ENCODE data around the gene LRRC4C. TPM values are rescaled to one million over a fixed set of nuclear protein-coding genes. Genes with fewer than 3 reads are reported as not detected.

Gene LRRC4C
- total RNA-seq, 1 donor from 2014 or later = 1.3 TPM

GRCh38 chr11:40713083-40713482 lies 746.4 kb downstream of the LRRC4C start:
- Mint-ChIP-seq H3K4me3 (ENCODE audit: low read depth) (no peak overlapping the region), H3K27me3 (no peaks in the 10 kb centered on the region), H3K36me3 (ENCODE audit: insufficient read depth) (no peaks in the 10 kb centered on the region), H3K9me3 (ENCODE audit: low read depth) (no peaks in the 10 kb centered on the region), H3K27ac (no peak overlapping the region), H3K4me1 (ENCODE audit: low read depth) (no peaks in the 10 kb centered on the region)
- DNase-seq (ENCODE audit: low spot score, unreplicated experiment) = no peak
- no peak for TF ChIP-seq CTCF (IDR thresholded peaks at IDR 0.05; ENCODE audit: unreplicated experiment)

- no peak for TF ChIP-seq CTCF (IDR thresholded peaks at IDR 0.05; ENCODE audit: unreplicated experiment)
- H3K27ac Mint-ChIP-seq = no peak overlapping the region
- H3K36me3 Mint-ChIP-seq (ENCODE audit: insufficient read depth) = no peaks in the 10 kb centered on the region
- DNase-seq (ENCODE audit: low spot score, unreplicated experiment) = no peak
- H3K4me3 Mint-ChIP-seq (ENCODE audit: low read depth) = no peak overlapping the region
- H3K4me1 Mint-ChIP-seq (ENCODE audit: low read depth) = peaks cover 3% of the 10 kb centered on the region
- peaks cover 7% of the 10 kb centered on the region for H3K9me3 Mint-ChIP-seq (ENCODE audit: low read depth)
- no peaks in the 10 kb centered on the region for H3K27me3 Mint-ChIP-seq
Measured at GRCh38 chr11:40701027-40701426, 758.4 kb downstream of the LRRC4C start.

GRCh38 chr11:40689823-40690222 lies 769.6 kb downstream of the LRRC4C start:
- no peak for DNase-seq (ENCODE audit: low spot score, unreplicated experiment)
- H3K9me3 Mint-ChIP-seq (ENCODE audit: low read depth) = no peaks in the 10 kb centered on the region
- H3K27me3 Mint-ChIP-seq = no peaks in the 10 kb centered on the region
- no peak overlapping the region for H3K4me3 Mint-ChIP-seq (ENCODE audit: low read depth)
- no peak overlapping the region for H3K27ac Mint-ChIP-seq
- TF ChIP-seq CTCF (IDR thresholded peaks at IDR 0.05; ENCODE audit: unreplicated experiment) = no peak
- H3K36me3 Mint-ChIP-seq (ENCODE audit: insufficient read depth) = no peaks in the 10 kb centered on the region
- H3K4me1 Mint-ChIP-seq (ENCODE audit: low read depth) = peaks cover 9% of the 10 kb centered on the region

GRCh38 chr11:40688369-40688768 lies 771.1 kb downstream of the LRRC4C start:
- DNase-seq (ENCODE audit: low spot score, unreplicated experiment) = no peak
- H3K4me1 Mint-ChIP-seq (ENCODE audit: low read depth) = peaks cover 9% of the 10 kb centered on the region
- no peak for TF ChIP-seq CTCF (IDR thresholded peaks at IDR 0.05; ENCODE audit: unreplicated experiment)
- no peak overlapping the region for H3K27ac Mint-ChIP-seq
- no peaks in the 10 kb centered on the region for H3K27me3 Mint-ChIP-seq
- no peak overlapping the region for H3K4me3 Mint-ChIP-seq (ENCODE audit: low read depth)
- peaks cover 5% of the 10 kb centered on the region for H3K9me3 Mint-ChIP-seq (ENCODE audit: low read depth)
- no peaks in the 10 kb centered on the region for H3K36me3 Mint-ChIP-seq (ENCODE audit: insufficient read depth)

- Mint-ChIP-seq H3K4me3 (ENCODE audit: low read depth) (no peak overlapping the region), H3K36me3 (ENCODE audit: insufficient read depth) (no peaks in the 10 kb centered on the region), H3K27me3 (no peaks in the 10 kb centered on the region), H3K27ac (no peak overlapping the region), H3K9me3 (ENCODE audit: low read depth) (peaks cover 5% of the 10 kb centered on the region), H3K4me1 (ENCODE audit: low read depth) (peaks cover 3% of the 10 kb centered on the region)
- no peak for TF ChIP-seq CTCF (IDR thresholded peaks at IDR 0.05; ENCODE audit: unreplicated experiment)
- no peak for DNase-seq (ENCODE audit: low spot score, unreplicated experiment)
Measured at GRCh38 chr11:40686765-40687164, 772.7 kb downstream of the LRRC4C start.

All from progenitor cell of endocrine pancreas (in vitro differentiated cells).